GM18502 (cell line): ENCODE results near the gene AP1S2.

Experiments
- ATAC-seq: cut with Tn5 transposase; IDR thresholded peaks from one replicate; pipeline ENCODE4 v1.9.1; 2021; ENCODE audit warnings: mild to moderate bottlenecking; ENCODE audit not compliant: unreplicated experiment, poor library complexity

The AP1S2 gene

DNA sequence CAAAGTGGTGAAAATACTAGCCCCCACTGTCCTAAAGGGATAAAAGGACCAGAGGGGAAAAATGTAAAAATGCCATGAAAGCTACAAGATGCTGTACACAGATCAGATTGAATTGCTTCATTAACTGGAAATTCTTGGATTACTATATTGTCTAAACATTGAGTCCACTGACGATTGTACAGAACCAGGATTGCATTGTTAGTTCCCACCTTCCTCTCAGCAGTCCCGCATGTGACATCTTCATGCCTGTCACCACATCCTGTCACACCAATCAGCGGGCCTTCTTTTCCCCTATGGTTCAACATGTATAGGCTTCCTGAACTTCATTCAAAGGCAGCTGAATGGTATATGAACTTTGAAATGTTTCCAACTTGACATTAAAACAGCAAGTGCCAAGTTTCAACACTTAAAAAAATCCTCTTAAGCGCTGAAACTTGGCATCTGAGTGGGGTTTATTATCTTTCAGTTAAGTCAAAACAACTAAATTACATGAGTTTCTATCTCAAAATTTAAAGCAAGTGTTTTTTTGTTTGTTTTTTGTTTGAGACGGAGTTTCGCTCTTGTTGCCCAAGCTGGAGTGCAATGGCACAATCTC, 39.7 kb downstream of the AP1S2 start:
- ATAC-seq: no peak

DNA sequence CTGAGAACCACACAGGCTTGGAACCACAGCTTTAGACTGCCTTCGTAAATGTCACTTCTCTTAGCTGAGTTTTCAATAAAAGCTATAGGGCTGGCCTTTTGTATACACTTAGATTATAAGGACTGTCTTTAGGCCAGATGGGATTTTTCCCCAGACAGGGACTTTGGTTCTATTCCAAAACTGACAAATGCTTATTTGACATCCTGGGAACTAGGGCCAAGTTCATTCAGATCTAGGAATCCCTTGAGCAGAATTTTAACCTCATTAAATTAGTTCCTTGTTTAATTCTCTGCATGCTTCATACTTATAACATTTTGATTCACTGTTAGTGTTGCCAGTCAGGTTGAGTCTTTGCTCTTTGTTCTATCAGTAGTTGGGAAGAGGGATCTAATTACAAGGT, 41.2 kb downstream of the AP1S2 start:
- no peak for ATAC-seq

GRCh38 chrX:15812192-15812938, 42.2 kb downstream of the AP1S2 start:
- no peak for ATAC-seq

- ATAC-seq: no peak
Observed at GRCh38 chrX:15808254-15808653, 46.4 kb downstream of the AP1S2 start.

GRCh38 chrX:15804563-15804962, 50.0 kb downstream of the AP1S2 start:
- no peak for ATAC-seq

- ATAC-seq: no peak
Observed at GRCh38 chrX:15797707-15798106, 56.9 kb downstream of the AP1S2 start.

- ATAC-seq: peak; percentile 34
Observed at GRCh38 chrX:15790769-15791290, 63.8 kb downstream of the AP1S2 start.

DNA sequence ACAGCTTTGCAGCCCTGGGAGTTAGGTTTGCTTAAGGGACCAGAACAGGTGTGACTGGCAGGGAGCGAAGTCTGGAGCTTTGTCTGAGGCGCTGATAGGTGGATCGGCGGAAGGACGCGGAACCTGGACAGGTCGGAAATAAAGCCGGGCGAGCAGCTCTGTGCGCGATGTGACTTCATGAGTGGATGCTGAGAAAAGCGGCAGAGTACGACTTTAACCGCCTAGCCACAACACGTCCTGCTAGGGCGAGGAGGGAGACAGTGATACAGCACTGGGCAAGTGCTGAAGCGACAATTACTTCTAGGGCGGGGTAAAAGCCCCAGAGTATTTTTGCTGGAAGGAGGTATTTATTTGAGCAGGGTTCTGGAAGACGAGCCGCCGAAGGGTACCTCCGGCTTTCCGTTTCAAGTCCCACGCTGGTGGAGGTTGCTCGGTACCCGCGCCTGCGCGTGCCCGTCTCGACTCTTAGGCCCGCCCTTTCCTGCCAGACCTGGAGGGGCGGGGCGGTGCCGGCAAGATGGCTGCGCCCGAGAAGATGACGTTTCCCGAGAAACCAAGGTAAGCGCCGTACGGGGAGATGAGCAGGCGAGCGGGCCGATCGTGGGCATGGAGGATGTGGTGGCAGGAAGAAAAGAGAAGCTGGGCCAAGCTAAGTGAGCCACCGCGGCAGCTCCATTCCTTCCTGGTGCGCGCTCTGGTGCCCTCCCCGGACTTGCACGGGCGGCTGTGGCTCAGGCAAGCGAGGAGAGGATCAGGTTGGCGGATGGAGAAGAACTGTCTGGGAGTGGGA, 64.4 kb downstream of the AP1S2 start, which contains the start of gene ZRSR2:
ZRSR2 (plus strand) TSS at position 506 of the 790 bp plus-strand sequence; CDS start at position 518, 12 bp downstream.
- ATAC-seq: peak; percentile 94

DNA sequence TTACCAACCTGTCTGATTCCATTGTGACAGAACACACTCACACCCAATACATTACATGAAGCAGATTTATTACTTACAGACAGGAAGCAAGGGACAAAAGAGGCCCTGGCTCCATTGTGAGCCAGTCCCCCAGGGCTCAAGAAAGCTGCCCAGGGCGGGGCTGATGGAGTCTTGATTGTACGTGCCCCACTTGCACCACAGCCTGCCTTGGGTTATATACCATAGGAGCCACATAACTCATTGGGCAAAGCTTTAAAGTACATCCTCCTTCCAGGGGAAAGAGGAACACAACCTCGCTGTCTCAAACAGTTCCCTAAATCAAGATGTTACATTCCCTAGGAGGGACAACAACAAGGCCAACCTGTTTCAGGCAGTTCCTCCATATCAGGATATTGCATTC, 67.7 kb downstream of the AP1S2 start:
- no peak for ATAC-seq

- no peak for ATAC-seq
Observed at GRCh38 chrX:15785176-15785750, 69.3 kb downstream of the AP1S2 start.

GRCh38 chrX:15781961-15782699, 72.5 kb downstream of the AP1S2 start:
- peak; percentile 95 for ATAC-seq
